ENCODE measurements around the gene SEZ6L. TPM values are rescaled to one million over a fixed set of nuclear protein-coding genes. Genes with fewer than 3 reads are reported as not detected.

The SEZ6L gene
- total RNA-seq, 4 donors from 2014 or later, result 0.27 to 0.57 TPM; not detected in 2

GRCh38 chr22:26430600-26430999, 261.3 kb downstream of the SEZ6L start:
- TF ChIP-seq POLR2A (IDR thresholded peaks at IDR 0.05), result no peak
- TF ChIP-seq CTCF (IDR thresholded peaks at IDR 0.05), result no peak
- Histone ChIP-seq H3K27me3 (no peaks in the 10 kb centered on the region), H3K4me1 (peaks cover 0 to 17% (median 7%) of the 10 kb centered on the region in 4 donors), H3K27ac (no peak overlapping the region), H3K36me3 (no peaks in the 10 kb centered on the region), H3K9me3 (no peaks in the 10 kb centered on the region), H3K4me3 (peak overlapping the region in 1 of 4 donors; percentile 81)
- DNase-seq, result no peak

GRCh38 chr22:26431261-26431995, 262.2 kb downstream of the SEZ6L start:
- Histone ChIP-seq H3K4me3 (no peak overlapping the region), H3K9me3 (no peaks in the 10 kb centered on the region), H3K4me1 (peaks cover 0 to 17% (median 8%) of the 10 kb centered on the region in 4 donors), H3K36me3 (no peaks in the 10 kb centered on the region), H3K27ac (no peak overlapping the region), H3K27me3 (no peaks in the 10 kb centered on the region)
- no peak for TF ChIP-seq POLR2A (IDR thresholded peaks at IDR 0.05)
- TF ChIP-seq CTCF (IDR thresholded peaks at IDR 0.05), result no peak
- no peak for DNase-seq

GRCh38 chr22:26432619-26433311, 263.5 kb downstream of the SEZ6L start:
- Histone ChIP-seq H3K9me3 (no peaks in the 10 kb centered on the region), H3K27ac (peak overlapping the region in 1 of 4 donors; percentile 4), H3K36me3 (no peaks in the 10 kb centered on the region), H3K4me1 (peaks cover 0 to 26% (median 8%) of the 10 kb centered on the region in 4 donors), H3K4me3 (no peak overlapping the region), H3K27me3 (no peaks in the 10 kb centered on the region)
- DNase-seq, result no peak
- no peak for TF ChIP-seq POLR2A (IDR thresholded peaks at IDR 0.05)
- TF ChIP-seq CTCF (IDR thresholded peaks at IDR 0.05), result no peak

Small RNA genes within 50 kb of the gene (small RNA-seq; reads per million reads assigned to genes)
- 0 reads per million in 2 donors for gene RNA5SP495
